GM06990 (cell line): ENCODE results near the gene POU2F2.

Experiments used
- DNase-seq: peaks from one replicate; pipeline ENCODE4 v3.0.0-alpha.2; 2011; ENCODE audit not compliant: insufficient read length; ENCODE audit errors: extremely low read depth
- H3K27me3 ChIP-seq: replicated peaks from 2 replicates; pipeline ENCODE4 v1.6.0; 2011; ENCODE audit warnings: low read length; ENCODE audit not compliant: control insufficient read depth, insufficient read depth
- H3K36me3 ChIP-seq: 2 replicates; pipeline ENCODE4 v1.5.1; 2011; ENCODE audit warnings: low read length; ENCODE audit not compliant: control insufficient read depth, insufficient read depth
- H3K4me3 ChIP-seq: replicated peaks from 2 replicates; pipeline ENCODE4 v1.5.1; 2011; ENCODE audit warnings: low read depth, mild to moderate bottlenecking, control low read depth, low read length
- CTCF ChIP-seq: IDR thresholded peaks from 2 replicates; pipeline ENCODE4 v1.5.1; 2011; ENCODE audit warnings: low read length, control low read depth, mild to moderate bottlenecking, inconsistent platforms; ENCODE audit not compliant: insufficient read depth, poor library complexity, severe bottlenecking

The POU2F2 gene

GRCh38 chr19:42150364-42150763, 18.1 kb upstream of the POU2F2 start:
- Histone ChIP-seq H3K4me3 (no peak overlapping the region), H3K27me3 (no peaks in the 10 kb centered on the region; the same call in 1 of the 2 replicates), H3K36me3 (no peaks in the 10 kb centered on the region)
- no peak for DNase-seq
- TF ChIP-seq CTCF = no peak

GRCh38 chr19:42149447-42150202, 17.4 kb upstream of the POU2F2 start:
- Histone ChIP-seq H3K4me3 (no peak overlapping the region), H3K36me3 (no peaks in the 10 kb centered on the region), H3K27me3 (no peaks in the 10 kb centered on the region; the same call in 1 of the 2 replicates)
- no peak for DNase-seq
- no peak for TF ChIP-seq CTCF

DNA sequence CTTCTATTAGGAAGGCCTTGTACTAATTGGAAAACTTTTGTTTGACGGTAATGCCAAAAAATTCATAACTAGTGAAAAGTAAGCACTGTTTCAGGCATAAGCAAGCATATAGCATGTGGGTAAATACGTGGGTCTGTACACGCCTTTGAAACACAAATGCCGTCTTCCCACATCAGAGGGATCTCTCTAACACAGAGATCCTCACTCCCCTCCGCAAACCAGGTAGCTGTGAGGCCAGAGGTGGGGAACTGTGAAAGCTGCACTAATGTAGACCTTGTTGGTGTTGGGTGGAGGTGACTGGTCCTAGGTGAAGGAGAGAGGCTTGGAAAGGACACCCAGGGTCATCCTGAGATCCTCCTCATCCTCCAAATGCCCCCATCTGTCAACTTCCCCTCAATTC, 16.0 kb upstream of the POU2F2 start:
- TF ChIP-seq CTCF = no peak
- H3K4me3 ChIP-seq = no peak overlapping the region
- H3K36me3 ChIP-seq = no peaks in the 10 kb centered on the region
- no peaks in the 10 kb centered on the region; the same call in 1 of the 2 replicates for H3K27me3 ChIP-seq
- DNase-seq = no peak

DNA sequence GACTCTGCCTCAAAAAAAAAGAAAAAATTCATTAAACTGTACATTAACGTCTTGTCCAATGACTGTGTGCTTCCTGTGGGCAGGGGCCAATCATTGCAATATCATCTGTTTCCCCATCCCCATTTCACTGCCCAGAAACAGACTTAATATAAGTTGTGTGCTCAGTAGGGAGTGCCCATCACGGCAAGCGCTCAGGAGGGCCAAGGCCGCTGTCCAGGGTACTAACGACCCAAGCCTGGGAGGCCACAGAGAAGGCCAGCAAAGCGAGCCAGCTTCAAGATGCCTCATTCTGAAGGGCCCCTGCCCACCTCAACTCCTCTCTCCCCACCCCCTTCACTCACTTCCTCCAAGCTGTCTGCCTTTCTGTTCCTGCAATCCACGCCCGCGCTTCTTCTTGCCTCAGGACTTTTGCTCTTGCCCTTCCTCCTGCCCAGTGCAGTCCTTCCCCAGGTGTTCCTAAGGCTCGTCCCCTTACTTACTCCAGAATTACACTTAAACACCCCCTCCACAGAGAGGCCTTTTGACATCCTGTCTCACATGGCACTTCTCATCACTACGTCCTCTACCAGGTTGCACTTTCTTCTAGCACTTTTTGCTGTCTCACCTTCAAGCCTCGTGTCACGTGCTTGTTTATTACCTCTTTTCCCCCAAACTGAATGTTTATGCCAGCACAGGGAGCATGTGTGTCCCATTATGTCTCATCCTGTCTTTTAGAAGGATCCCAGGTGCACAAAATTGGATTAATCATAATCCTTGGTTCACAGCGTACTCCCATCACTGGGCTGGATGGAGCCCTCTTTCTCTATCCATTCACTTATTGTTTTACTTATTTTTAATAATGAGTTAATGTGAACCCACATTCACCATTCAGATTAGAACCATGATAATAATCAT, 11.3 kb upstream of the POU2F2 start:
- H3K27me3 ChIP-seq = no peaks in the 10 kb centered on the region
- TF ChIP-seq CTCF = no peak
- DNase-seq = no peak
- H3K36me3 ChIP-seq = no peaks in the 10 kb centered on the region
- H3K4me3 ChIP-seq = no peak overlapping the region

- H3K4me3 ChIP-seq = no peak overlapping the region
- no peak for TF ChIP-seq CTCF
- no peaks in the 10 kb centered on the region for H3K36me3 ChIP-seq
- H3K27me3 ChIP-seq = no peaks in the 10 kb centered on the region
- DNase-seq = no peak
These were observed 8.0 kb upstream of the POU2F2 start for GRCh38 chr19:42140125-42140754.
